Measurements from ENCODE around the gene CNGA2. TPM values are rescaled to one million over a fixed set of nuclear protein-coding genes. Genes with fewer than 3 reads are reported as not detected.

Gene CNGA2
- total RNA-seq, 2 donors from 2014 or later = not detected

GRCh38 chrX:151699746-151700145, 34.8 kb upstream of the CNGA2 start:
- 70 to 84% methylated on average over 2 to 8 of the region's 9 CpGs for WGBS, 2 donors
- no peaks in the 10 kb centered on the region for H3K4me1 ChIP-seq
- H3K9me3 ChIP-seq = no peaks in the 10 kb centered on the region
- no peak for TF ChIP-seq POLR2A (IDR thresholded peaks at IDR 0.05)
- no peak for TF ChIP-seq CTCF (IDR thresholded peaks at IDR 0.05)
- H3K27ac ChIP-seq = no peak overlapping the region
- H3K4me3 ChIP-seq = no peak overlapping the region
- no peak for DNase-seq
- intact Hi-C loops (cut with DNase I) = no loop called here
- H3K27me3 ChIP-seq = no peaks in the 10 kb centered on the region
- ATAC-seq = no peak
- no peaks in the 10 kb centered on the region for H3K36me3 ChIP-seq (replicated peaks in 1 of 2; ENCODE audit: insufficient read depth in 1 of 2, low read depth in 2 of 2)

- DNase-seq (no peak), ATAC-seq (no peak)
- TF ChIP-seq POLR2A (IDR thresholded peaks at IDR 0.05) (no peak), CTCF (IDR thresholded peaks at IDR 0.05) (no peak)
- no peaks in the 10 kb centered on the region for H3K4me1 ChIP-seq
- H3K27ac ChIP-seq = no peak overlapping the region
- H3K36me3 ChIP-seq (replicated peaks in 1 of 2; ENCODE audit: insufficient read depth in 1 of 2, low read depth in 2 of 2) = no peaks in the 10 kb centered on the region
- H3K9me3 ChIP-seq = no peaks in the 10 kb centered on the region
- 81 to 100% methylated on average over 1 to 4 of the region's 16 CpGs for WGBS, 2 donors
- H3K27me3 ChIP-seq = no peaks in the 10 kb centered on the region
- no peak overlapping the region for H3K4me3 ChIP-seq
- intact Hi-C loops (cut with DNase I) = no loop called here
Measured at GRCh38 chrX:151700581-151700980, 34.0 kb upstream of the CNGA2 start.

- TF ChIP-seq CTCF (IDR thresholded peaks at IDR 0.05) = no peak
- TF ChIP-seq POLR2A (IDR thresholded peaks at IDR 0.05) = no peak
- intact Hi-C loops (cut with DNase I) = no loop called here
- 89 to 100% methylated on average over 3 to 4 of the region's 4 CpGs for WGBS, 2 donors
Measured at GRCh38 chrX:151701071-151701470, 33.5 kb upstream of the CNGA2 start.

GRCh38 chrX:151701531-151701930, 33.0 kb upstream of the CNGA2 start:
- no peaks in the 10 kb centered on the region for H3K36me3 ChIP-seq (replicated peaks in 1 of 2; ENCODE audit: insufficient read depth in 1 of 2, low read depth in 2 of 2)
- no peak for DNase-seq
- TF ChIP-seq POLR2A (IDR thresholded peaks at IDR 0.05) = no peak
- no peaks in the 10 kb centered on the region for H3K9me3 ChIP-seq
- intact Hi-C loops (cut with DNase I) = no loop called here
- no peak for ATAC-seq
- H3K4me3 ChIP-seq = no peak overlapping the region
- 85 to 87% methylated on average over 6 to 7 of the region's 7 CpGs for whole genome bisulfite sequencing, 2 donors
- no peak overlapping the region for H3K27ac ChIP-seq
- no peaks in the 10 kb centered on the region for H3K27me3 ChIP-seq
- no peaks in the 10 kb centered on the region for H3K4me1 ChIP-seq

More at GRCh38 chrX:151701071-151701470, 33.5 kb upstream of the CNGA2 start:
- Histone ChIP-seq H3K27ac (no peak overlapping the region), H3K4me3 (no peak overlapping the region), H3K4me1 (no peaks in the 10 kb centered on the region), H3K36me3 (replicated peaks in 1 of 2; ENCODE audit: insufficient read depth in 1 of 2, low read depth in 2 of 2) (no peaks in the 10 kb centered on the region), H3K27me3 (no peaks in the 10 kb centered on the region), H3K9me3 (no peaks in the 10 kb centered on the region)
- ATAC-seq (no peak), DNase-seq (no peak)

- ATAC-seq (no peak), DNase-seq (no peak)
- Histone ChIP-seq H3K4me1 (no peaks in the 10 kb centered on the region), H3K9me3 (no peaks in the 10 kb centered on the region), H3K4me3 (no peak overlapping the region), H3K36me3 (replicated peaks in 1 of 2; ENCODE audit: insufficient read depth in 1 of 2, low read depth in 2 of 2) (no peaks in the 10 kb centered on the region), H3K27ac (no peak overlapping the region), H3K27me3 (no peaks in the 10 kb centered on the region)
- no peak for TF ChIP-seq POLR2A (IDR thresholded peaks at IDR 0.05)
- TF ChIP-seq CTCF (IDR thresholded peaks at IDR 0.05) = no peak
- intact Hi-C loops (cut with DNase I) = no loop called here
- 68 to 93% methylated on average over 4 to 9 of the region's 9 CpGs for WGBS, 2 donors
Measured at GRCh38 chrX:151702026-151702714, 32.4 kb upstream of the CNGA2 start.
